Gastrocnemius medialis (tissue), 4 donors: ENCODE measurements around the gene MN1. TPM values are rescaled to one million over a fixed set of nuclear protein-coding genes. Genes with fewer than 3 reads are reported as not detected.

Experiments
- ATAC-seq, 2 donors: fragments of 150-250 bp; one replicate each; pipeline ENCODE4 v1.9.1; 2016
- DNase-seq, 2 donors: peaks; one replicate each; pipeline ENCODE4 v3.0.0-alpha.2; 2019
- H3K27ac ChIP-seq, 4 donors: fragments of 200-600 bp; sonication (generic); 1 replicate in 1 of 4; 2 replicates in 3 of 4; pipeline ENCODE4 v1.5.1; 2016 to 2018; ENCODE audit warnings: mild to moderate bottlenecking in 2 of 4, moderate library complexity in 1 of 4
- H3K27me3 ChIP-seq, 3 donors: fragments of 200-600 bp; sonication (generic) in 2 of 3; 1 replicate in 1 of 3; 2 replicates in 2 of 3; pipeline versions ENCODE4 v1.5.1 to v1.6.0; 2016 to 2019; ENCODE audit warnings: mild to moderate bottlenecking in 1 of 3, moderate library complexity in 1 of 3
- H3K36me3 ChIP-seq, 2 donors: fragments of 200-600 bp; sonication (generic) in 1 of 2; one replicate each; pipeline ENCODE4 v1.5.1; 2017 to 2018
- H3K4me1 ChIP-seq, 2 donors: fragments of 200-600 bp; sonication (generic) in 1 of 2; one replicate each; pipeline ENCODE4 v1.5.1; 2016 to 2017; ENCODE audit warnings: mild to moderate bottlenecking in 2 of 2
- H3K4me3 ChIP-seq, 4 donors: fragments of 200-600 bp; sonication (generic) in 3 of 4; 1 replicate in 1 of 4; 2 replicates in 3 of 4; pipeline ENCODE4 v1.5.1; 2016 to 2019; ENCODE audit warnings: mild to moderate bottlenecking in 2 of 4
- H3K9me3 ChIP-seq, 3 donors: fragments of 200-600 bp; sonication (generic) in 2 of 3; 1 replicate in 1 of 3; 2 replicates in 2 of 3; pipeline ENCODE4 v1.5.1; 2016 to 2019
- POLR2A ChIP-seq, 2 donors: fragments of 450-650 bp; IDR thresholded peaks; one replicate each; pipeline ENCODE4 v1.6.1; 2017; ENCODE audit warnings: antibody characterized with exemption in 2 of 2, mild to moderate bottlenecking in 2 of 2, moderate library complexity in 2 of 2
- in situ Hi-C, 4 donors: fragments of 200-750 bp; cut with MboI; loops; one replicate each; pipeline versions ENCODE4 v1.15.0 to v1.8.0; 2017; ENCODE audit warnings: low sequenced_read_pairs in 4 of 4
- intact Hi-C: fragments of 100-400 bp; cut with DNase I; formaldehyde crosslinking; loops from one replicate; pipeline ENCODE4 v1.15.1; 2023; ENCODE audit warnings: low total_unique reads
- total RNA-seq, 4 donors: library from RNA; depleted of rRNA; stranded (reverse); fragments of >200 nt; gene quantifications; one replicate each; pipeline versions ENCODE4 v1.1.0 to v1.2.3, GENCODE V29; 2016
- TF ChIP-seq, protein P1 (sequence below), 5 experiments: fragments of 450-650 bp in 3 of 5; fragments of 200-600 bp in 2 of 5; sonication (generic) in 2 of 5; IDR thresholded peaks in 4 of 5; conservative IDR thresholded peaks in 1 of 5; 1 replicate in 4 of 5; 2 replicates in 1 of 5; pipeline ENCODE4 v1.5.1; 2016 to 2019; ENCODE audit warnings: antibody characterized with exemption in 5 of 5, mild to moderate bottlenecking in 3 of 5, moderate library complexity in 3 of 5

The MN1 gene
- total RNA-seq, 4 donors from 2014 or later = 8.8 to 40.0 (median 36.6) TPM

GRCh38 chr22:27794226-27794625, 7.3 kb downstream of the MN1 start:
- no peaks in the 10 kb centered on the region for H3K36me3 ChIP-seq
- ATAC-seq (no peak), DNase-seq (no peak)
- in situ Hi-C loops = loop anchor here in 1 of 4 donors (25.0 kb wide), 1 partner anchor 157 kb away; no protein-coding TSS in a partner anchor
- peaks cover 64 to 85% of the 10 kb centered on the region in 2 donors for H3K4me1 ChIP-seq
- no peak for TF ChIP-seq POLR2A (IDR thresholded peaks at IDR 0.05)
- TF ChIP-seq, protein P1, sequence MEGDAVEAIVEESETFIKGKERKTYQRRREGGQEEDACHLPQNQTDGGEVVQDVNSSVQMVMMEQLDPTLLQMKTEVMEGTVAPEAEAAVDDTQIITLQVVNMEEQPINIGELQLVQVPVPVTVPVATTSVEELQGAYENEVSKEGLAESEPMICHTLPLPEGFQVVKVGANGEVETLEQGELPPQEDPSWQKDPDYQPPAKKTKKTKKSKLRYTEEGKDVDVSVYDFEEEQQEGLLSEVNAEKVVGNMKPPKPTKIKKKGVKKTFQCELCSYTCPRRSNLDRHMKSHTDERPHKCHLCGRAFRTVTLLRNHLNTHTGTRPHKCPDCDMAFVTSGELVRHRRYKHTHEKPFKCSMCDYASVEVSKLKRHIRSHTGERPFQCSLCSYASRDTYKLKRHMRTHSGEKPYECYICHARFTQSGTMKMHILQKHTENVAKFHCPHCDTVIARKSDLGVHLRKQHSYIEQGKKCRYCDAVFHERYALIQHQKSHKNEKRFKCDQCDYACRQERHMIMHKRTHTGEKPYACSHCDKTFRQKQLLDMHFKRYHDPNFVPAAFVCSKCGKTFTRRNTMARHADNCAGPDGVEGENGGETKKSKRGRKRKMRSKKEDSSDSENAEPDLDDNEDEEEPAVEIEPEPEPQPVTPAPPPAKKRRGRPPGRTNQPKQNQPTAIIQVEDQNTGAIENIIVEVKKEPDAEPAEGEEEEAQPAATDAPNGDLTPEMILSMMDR (IDR thresholded peaks at IDR 0.05 in 4 of 5, conservative IDR thresholded peaks at IDR 0.05 in 1 of 5) = no peak
- no peak overlapping the region for H3K4me3 ChIP-seq
- intact Hi-C loops = no loop called here
- H3K9me3 ChIP-seq = no peaks in the 10 kb centered on the region
- no peaks in the 10 kb centered on the region for H3K27me3 ChIP-seq
- peak overlapping the region; percentile 90 to 95 (median 94) for H3K27ac ChIP-seq

DNA sequence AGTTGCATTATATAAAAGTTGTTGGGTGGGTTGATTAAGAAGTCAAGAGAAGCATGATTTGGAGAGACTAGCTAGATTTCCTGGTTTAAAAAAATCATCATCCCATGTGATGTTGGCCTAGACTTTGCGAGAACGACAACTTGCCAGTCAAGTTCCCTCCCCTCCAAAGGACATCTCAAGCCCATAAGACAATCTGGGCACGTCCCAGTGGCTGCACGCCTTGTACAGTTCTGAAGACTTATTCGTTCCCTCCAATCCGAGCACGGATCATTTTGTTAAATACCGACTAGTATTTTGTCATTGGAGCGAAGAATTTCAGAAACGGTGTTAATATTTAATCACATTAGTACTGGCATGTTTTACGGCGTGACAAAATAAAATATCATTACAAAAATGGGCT, 8.0 kb downstream of the MN1 start:
- ATAC-seq (no peak), DNase-seq (no peak)
- intact Hi-C loops (no loop called here), in situ Hi-C loops (loop anchor here in 1 of 4 donors (25.0 kb wide), 1 partner anchor 156 kb away; no protein-coding TSS in a partner anchor)
- H3K27ac ChIP-seq = peak overlapping the region; percentile 90 to 95 (median 94)
- no peaks in the 10 kb centered on the region for H3K36me3 ChIP-seq
- TF ChIP-seq POLR2A (IDR thresholded peaks at IDR 0.05) = no peak
- TF ChIP-seq, protein P1 (IDR thresholded peaks at IDR 0.05 in 4 of 5, conservative IDR thresholded peaks at IDR 0.05 in 1 of 5) = no peak
- no peaks in the 10 kb centered on the region for H3K9me3 ChIP-seq
- no peak overlapping the region for H3K4me3 ChIP-seq
- no peaks in the 10 kb centered on the region for H3K27me3 ChIP-seq
- peaks cover 69 to 85% of the 10 kb centered on the region in 2 donors for H3K4me1 ChIP-seq

DNA sequence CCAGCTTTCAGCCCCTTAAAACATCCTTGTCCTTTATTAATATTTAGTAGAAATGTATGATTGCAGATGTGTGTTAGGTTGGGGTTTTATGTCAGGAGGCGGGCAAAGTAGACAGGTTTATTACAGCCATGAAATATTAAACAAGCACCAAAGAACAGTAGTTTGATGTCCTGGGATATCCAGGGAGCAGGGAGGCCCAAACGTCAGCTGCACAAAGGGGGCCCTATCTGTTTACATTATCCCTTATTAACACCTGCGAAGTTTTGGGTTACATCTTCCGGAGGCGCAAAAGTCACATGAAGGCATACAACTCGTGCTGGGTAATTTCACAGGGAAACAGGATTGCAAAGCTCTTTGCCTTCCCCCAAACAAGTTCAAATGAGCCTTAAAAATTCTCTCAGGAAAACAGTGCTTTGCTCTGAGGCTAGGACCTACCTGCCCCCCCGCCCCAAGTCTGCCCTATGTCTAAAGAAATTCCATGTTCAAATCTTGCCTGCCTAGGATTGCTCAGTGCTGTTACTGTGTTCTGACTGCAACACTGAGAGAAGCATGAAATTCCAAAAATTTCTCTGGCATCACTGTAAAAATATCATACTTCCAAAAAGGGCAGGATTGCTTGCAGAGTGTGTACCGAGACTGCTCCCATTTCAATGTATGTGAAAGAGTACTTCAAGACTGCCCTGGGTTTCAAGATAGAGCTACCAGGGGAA, 8.9 kb downstream of the MN1 start:
- peaks cover 75 to 90% of the 10 kb centered on the region in 2 donors for H3K4me1 ChIP-seq
- H3K9me3 ChIP-seq = no peaks in the 10 kb centered on the region
- intact Hi-C loops = no loop called here
- TF ChIP-seq, protein P1 (IDR thresholded peaks at IDR 0.05 in 4 of 5, conservative IDR thresholded peaks at IDR 0.05 in 1 of 5) = no peak
- TF ChIP-seq POLR2A (IDR thresholded peaks at IDR 0.05) = peak in 1 of 2 donors; percentile 31
- in situ Hi-C loops = loop anchor here in 1 of 4 donors (25.0 kb wide), 1 partner anchor 155 kb away; no protein-coding TSS in a partner anchor
- ATAC-seq (no peak), DNase-seq (no peak)
- H3K4me3 ChIP-seq = no peak overlapping the region
- H3K36me3 ChIP-seq = no peaks in the 10 kb centered on the region
- no peaks in the 10 kb centered on the region for H3K27me3 ChIP-seq
- H3K27ac ChIP-seq = peak overlapping the region; percentile 90 to 95 (median 94)

- TF ChIP-seq POLR2A (IDR thresholded peaks at IDR 0.05) = no peak
- TF ChIP-seq, protein P1 (IDR thresholded peaks at IDR 0.05 in 4 of 5, conservative IDR thresholded peaks at IDR 0.05 in 1 of 5) = no peak
- Histone ChIP-seq H3K9me3 (no peaks in the 10 kb centered on the region), H3K27ac (peak overlapping the region; percentile 90 to 95 (median 94)), H3K4me3 (peak overlapping the region in 2 of 4 donors; percentile 17 to 37), H3K4me1 (peaks cover 83 to 94% of the 10 kb centered on the region in 2 donors), H3K27me3 (no peaks in the 10 kb centered on the region), H3K36me3 (no peaks in the 10 kb centered on the region)
- in situ Hi-C loops (loop anchor here in 1 of 4 donors (25.0 kb wide), 1 partner anchor 155 kb away; no protein-coding TSS in a partner anchor), intact Hi-C loops (loop anchor here (2.0 kb wide), 1 partner anchor 141 kb away; no protein-coding TSS in a partner anchor)
- no peak for DNase-seq
- no peak for ATAC-seq
Measured at GRCh38 chr22:27791859-27792241, 9.7 kb downstream of the MN1 start.
